Gastroesophageal sphincter (tissue), 4 donors: Measurements from ENCODE around the gene RNF40. TPM values are rescaled to one million over a fixed set of nuclear protein-coding genes. Genes with fewer than 3 reads are reported as not detected.

Source experiments
- ATAC-seq: fragments of 150-250 bp; one replicate; pipeline ENCODE4 v1.9.1; 2016; ENCODE audit warnings: mild to moderate bottlenecking, moderate library complexity
- H3K27ac ChIP-seq, 4 donors: fragments of 200-600 bp; sonication (generic) in 3 of 4; 1 replicate in 3 of 4; 2 replicates in 1 of 4; pipeline ENCODE4 v1.5.1; 2016 to 2019
- H3K27me3 ChIP-seq: fragments of 200-600 bp; sonication (generic); one replicate; pipeline ENCODE4 v1.5.1; 2019
- H3K36me3 ChIP-seq, 2 donors: fragments of 200-600 bp; sonication (generic); one replicate each; pipeline ENCODE4 v1.5.1; 2019; ENCODE audit warnings: control low read depth in 1 of 2
- H3K4me1 ChIP-seq, 3 donors: fragments of 200-600 bp; sonication (generic); 1 replicate in 2 of 3; 2 replicates in 1 of 3; pipeline ENCODE4 v1.5.1; 2016 to 2019; ENCODE audit warnings: control low read depth in 2 of 3
- H3K4me3 ChIP-seq, 2 donors: fragments of 200-600 bp; sonication (generic); one replicate each; pipeline ENCODE4 v1.5.1; 2019; ENCODE audit warnings: mild to moderate bottlenecking in 1 of 2, moderate library complexity in 1 of 2
- H3K9me3 ChIP-seq, 3 donors: fragments of 200-600 bp; sonication (generic); one replicate each; pipeline ENCODE4 v1.5.1; 2017 to 2019; ENCODE audit warnings: control low read depth in 2 of 3
- CTCF ChIP-seq, 4 experiments: fragments of 200-600 bp in 2 of 4; fragments of 450-650 bp in 2 of 4; sonication (generic) in 1 of 4; IDR thresholded peaks; one replicate each; pipeline ENCODE4 v1.5.1; 2017 to 2019; ENCODE audit warnings: antibody characterized with exemption in 4 of 4, mild to moderate bottlenecking in 2 of 4, moderate library complexity in 2 of 4
- EP300 ChIP-seq: sonication (generic); formaldehyde crosslinking; IDR thresholded peaks from one replicate; pipeline ENCODE4 v1.6.1; 2017; ENCODE audit warnings: antibody characterized with exemption, mild to moderate bottlenecking
- POLR2A ChIP-seq, 2 donors: fragments of 450-650 bp; IDR thresholded peaks; one replicate each; pipeline ENCODE4 v1.6.1; 2017; ENCODE audit warnings: antibody characterized with exemption in 2 of 2, mild to moderate bottlenecking in 2 of 2, moderate library complexity in 1 of 2
- POLR2AphosphoS5 ChIP-seq: sonication (generic); formaldehyde crosslinking; IDR thresholded peaks from one replicate; pipeline ENCODE4 v1.6.1; 2017; ENCODE audit warnings: antibody characterized with exemption
- WGBS, 2 donors: methylation state at CpG; one replicate each; pipeline ENCODE4 v1.1.5; 2018; ENCODE audit warnings: low coverage in 1 of 2; 5-methylcytosine and 5-hydroxymethylcytosine counted together
- total RNA-seq, 4 donors: library from RNA; depleted of rRNA; stranded (reverse); fragments of >200 nt; gene quantifications; one replicate each; pipeline ENCODE4 v1.1.0, GENCODE V29; 2016

The RNF40 gene
- total RNA-seq, 4 donors from 2014 or later: 76.4 to 108 (median 80.6) TPM

GRCh38 chr16:30724641-30725417 lies 37.3 kb upstream of the RNF40 start:
- peak; percentile 57 for ATAC-seq
- Histone ChIP-seq H3K27me3 (no peaks in the 10 kb centered on the region), H3K9me3 (no peaks in the 10 kb centered on the region), H3K36me3 (peaks cover 0 to 95% of the 10 kb centered on the region in 2 donors), H3K4me3 (no peak overlapping the region), H3K4me1 (no peaks in the 10 kb centered on the region), H3K27ac (peak overlapping the region in 2 of 4 donors; percentile 14 to 16)
- 76 to 78% methylated on average over 10 to 15 of the region's 23 CpGs for WGBS, 2 donors
- TF ChIP-seq POLR2A (IDR thresholded peaks at IDR 0.05) (no peak), POLR2AphosphoS5 (no peak), CTCF (IDR thresholded peaks at IDR 0.05) (no peak), EP300 (no peak)

DNA sequence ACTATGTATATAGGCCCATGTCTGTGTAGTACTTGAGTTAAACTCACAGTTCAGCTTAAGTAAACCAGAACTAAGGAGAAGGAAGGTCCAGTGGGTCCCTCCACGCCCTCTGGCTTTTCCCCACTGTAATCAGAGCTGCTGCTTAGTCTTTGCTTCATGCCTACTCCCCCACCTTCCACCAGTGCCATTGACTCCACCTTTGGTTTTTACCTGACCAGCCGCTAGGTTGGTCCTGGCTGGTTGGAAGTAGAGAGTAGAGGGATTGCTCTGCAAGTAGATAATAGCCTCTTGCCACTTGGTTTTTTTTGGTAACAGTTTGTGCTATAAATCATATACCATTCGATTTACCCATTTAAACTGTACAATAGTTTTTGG lies 36.7 kb upstream of the RNF40 start:
- TF ChIP-seq EP300: no peak
- TF ChIP-seq POLR2A (IDR thresholded peaks at IDR 0.05): no peak
- TF ChIP-seq POLR2AphosphoS5: no peak
- TF ChIP-seq CTCF (IDR thresholded peaks at IDR 0.05): no peak
- Histone ChIP-seq H3K9me3 (no peaks in the 10 kb centered on the region), H3K4me1 (no peaks in the 10 kb centered on the region), H3K27me3 (no peaks in the 10 kb centered on the region), H3K36me3 (peaks cover 0 to 95% of the 10 kb centered on the region in 2 donors), H3K27ac (peak overlapping the region in 2 of 4 donors; percentile 14 to 16), H3K4me3 (no peak overlapping the region)
- 81 to 86% methylated on average over 1 to 3 of the region's 3 CpGs for WGBS, 2 donors
- no peak for ATAC-seq

GRCh38 chr16:30728321-30728720 lies 33.8 kb upstream of the RNF40 start:
- Histone ChIP-seq H3K9me3 (no peaks in the 10 kb centered on the region), H3K4me3 (no peak overlapping the region), H3K27ac (no peak overlapping the region), H3K4me1 (no peaks in the 10 kb centered on the region), H3K27me3 (no peaks in the 10 kb centered on the region), H3K36me3 (peaks cover 0 to 95% of the 10 kb centered on the region in 2 donors)
- ATAC-seq: no peak
- 68 to 92% methylated on average over 4 to 6 of the region's 6 CpGs for WGBS, 2 donors
- TF ChIP-seq EP300: no peak
- no peak for TF ChIP-seq POLR2AphosphoS5
- TF ChIP-seq CTCF (IDR thresholded peaks at IDR 0.05): no peak
- no peak for TF ChIP-seq POLR2A (IDR thresholded peaks at IDR 0.05)

DNA sequence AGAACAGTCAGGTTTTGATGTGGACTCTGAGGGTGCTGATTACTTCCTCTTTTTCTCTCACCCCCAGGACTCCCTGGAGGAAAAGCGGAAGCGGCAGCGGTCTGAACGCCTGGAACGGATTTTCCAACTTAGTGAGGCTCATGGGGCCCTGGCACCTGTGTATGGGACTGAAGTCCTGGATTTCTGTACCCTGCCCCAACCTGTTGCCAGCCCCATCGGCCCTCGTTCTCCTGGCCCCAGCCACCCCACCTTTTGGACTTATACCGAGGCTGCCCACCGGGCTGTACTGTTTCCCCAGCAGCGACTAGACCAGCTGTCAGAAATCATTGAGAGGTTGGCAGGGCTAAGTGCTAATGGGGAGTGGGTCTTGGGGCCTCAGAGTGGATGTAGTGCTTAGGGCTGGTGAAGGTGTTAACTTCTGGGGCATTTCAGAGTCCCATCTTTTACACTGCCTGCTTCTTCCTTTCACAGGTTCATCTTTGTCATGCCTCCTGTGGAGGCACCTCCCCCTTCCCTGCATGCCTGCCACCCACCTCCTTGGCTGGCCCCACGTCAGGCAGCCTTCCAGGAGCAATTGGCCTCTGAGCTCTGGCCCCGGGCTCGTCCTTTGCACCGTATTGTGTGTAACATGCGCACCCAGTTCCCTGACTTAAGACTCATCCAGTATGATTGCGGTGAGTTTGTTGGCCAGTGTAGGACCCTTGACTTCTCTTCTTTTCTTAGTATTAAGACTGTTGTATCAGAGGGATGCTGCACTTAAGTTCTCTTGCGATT lies 33.0 kb upstream of the RNF40 start:
- Histone ChIP-seq H3K4me1 (no peaks in the 10 kb centered on the region), H3K36me3 (peaks cover 0 to 95% of the 10 kb centered on the region in 2 donors), H3K27ac (peak overlapping the region in 1 of 4 donors; percentile 18), H3K27me3 (no peaks in the 10 kb centered on the region), H3K9me3 (no peaks in the 10 kb centered on the region), H3K4me3 (no peak overlapping the region)
- TF ChIP-seq POLR2A (IDR thresholded peaks at IDR 0.05): no peak
- no peak for ATAC-seq
- WGBS, 2 donors: 70 to 80% methylated on average over 12 to 13 of the region's 17 CpGs

DNA sequence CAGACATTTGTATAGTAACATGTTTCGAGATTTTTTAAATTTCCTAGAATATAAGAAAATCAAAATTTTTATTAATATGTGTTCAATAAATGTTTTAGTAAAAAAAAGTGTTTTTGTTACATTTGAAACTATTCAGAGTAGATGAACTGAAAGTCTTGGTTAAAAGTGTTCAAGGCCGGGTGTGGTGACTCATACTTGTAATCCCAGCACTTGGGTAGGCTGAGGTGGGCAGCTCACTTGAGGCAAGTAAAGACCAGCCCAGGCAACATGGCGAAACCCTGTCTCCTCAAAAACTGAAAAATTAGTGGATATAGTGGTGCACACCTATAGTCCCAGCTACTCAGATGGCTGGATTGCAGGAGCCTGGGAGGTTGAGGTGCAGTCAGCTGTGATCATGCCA lies 30.7 kb upstream of the RNF40 start:
- Histone ChIP-seq H3K27ac (no peak overlapping the region), H3K4me3 (no peak overlapping the region), H3K27me3 (no peaks in the 10 kb centered on the region), H3K4me1 (no peaks in the 10 kb centered on the region), H3K36me3 (peaks cover 0 to 96% of the 10 kb centered on the region in 2 donors), H3K9me3 (no peaks in the 10 kb centered on the region)
- WGBS, 2 donors: 76 to 98% methylated on average over 3 of the region's 3 CpGs
- TF ChIP-seq POLR2AphosphoS5: no peak
- TF ChIP-seq POLR2A (IDR thresholded peaks at IDR 0.05): no peak
- TF ChIP-seq CTCF (IDR thresholded peaks at IDR 0.05): no peak
- no peak for TF ChIP-seq EP300
- no peak for ATAC-seq
